Kidney epithelial cell (primary cell): ENCODE data around the gene MAST2. TPM values are rescaled to one million over a fixed set of nuclear protein-coding genes. Genes with fewer than 3 reads are reported as not detected.

Experiments used
- DNase-seq: peaks from one replicate; pipeline ENCODE4 v3.0.0-alpha.2; 2010; ENCODE audit warnings: low read depth
- H3K27me3 ChIP-seq: 2 replicates; pipeline ENCODE4 v1.6.0; 2011; ENCODE audit warnings: low read length; ENCODE audit not compliant: control insufficient read depth, insufficient read depth
- H3K36me3 ChIP-seq: 2 replicates; pipeline ENCODE4 v1.5.1; 2011; ENCODE audit warnings: low read length; ENCODE audit not compliant: control insufficient read depth, insufficient read depth
- H3K4me3 ChIP-seq: 2 replicates; pipeline ENCODE4 v1.5.1; 2011; ENCODE audit warnings: low read depth, mild to moderate bottlenecking, control low read depth, low read length
- total RNA-seq: library from RNA; depleted of rRNA; stranded (reverse); fragments of >200 nt; gene quantifications from 2 replicates; pipeline ENCODE4 v1.2.3, GENCODE V29; 2015
- TF ChIP-seq, protein P1 (sequence below): IDR thresholded peaks from 2 replicates; pipeline ENCODE4 v1.5.1; 2011; ENCODE audit warnings: mild to moderate bottlenecking, moderate library complexity, low read length, control low read depth, inconsistent platforms; ENCODE audit not compliant: insufficient read depth, poor library complexity, severe bottlenecking

Gene MAST2
- total RNA-seq, 1 donor from 2014 or later, result 26.6 TPM

DNA sequence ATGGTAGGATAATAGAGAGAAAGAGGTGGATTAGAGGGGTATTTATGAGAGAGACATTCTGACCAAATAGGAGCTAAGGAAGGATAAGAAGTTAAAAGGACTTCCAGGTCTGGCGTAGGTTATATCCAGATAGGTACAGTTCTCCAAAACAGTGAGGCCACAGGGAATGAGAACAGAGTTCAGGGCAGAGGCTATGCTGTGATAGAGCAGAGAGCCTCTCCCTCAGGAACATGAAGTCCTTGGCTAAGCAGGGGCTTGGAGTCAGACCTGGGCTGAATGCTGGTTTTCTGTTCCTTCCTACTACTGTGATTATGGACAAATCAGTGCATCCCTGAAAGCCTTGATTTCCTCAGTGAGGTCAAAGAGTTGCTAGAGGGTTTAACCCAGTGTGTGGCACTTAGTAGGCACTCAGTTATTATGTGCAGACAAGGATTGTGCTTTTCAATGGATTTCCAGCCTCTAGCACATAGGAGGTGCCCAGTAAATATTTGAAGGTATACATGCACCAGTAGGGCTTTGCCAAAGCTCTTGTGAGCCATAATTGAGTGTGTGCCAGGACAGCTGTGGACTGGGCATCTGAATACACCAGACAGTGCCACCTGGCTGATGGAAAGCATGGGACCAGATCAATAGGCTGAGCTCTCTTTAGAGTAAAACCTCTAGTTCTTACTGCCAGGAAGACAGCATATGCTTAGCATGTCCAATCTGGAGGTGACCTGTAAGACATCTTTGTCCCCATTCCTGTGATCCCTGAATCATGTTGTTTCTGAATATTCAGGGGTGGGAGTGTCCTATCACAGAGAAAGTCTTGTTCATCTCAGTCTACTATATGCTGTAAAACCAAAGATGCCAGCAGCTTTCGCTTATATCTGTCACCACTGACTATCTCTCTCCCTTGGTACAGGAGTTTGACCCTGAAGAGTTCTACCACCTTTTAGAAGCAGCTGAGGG lies 217.9 kb downstream of the MAST2 start:
- H3K27me3 ChIP-seq, result no peaks in the 10 kb centered on the region
- DNase-seq, result no peak
- H3K36me3 ChIP-seq, result peaks cover 4% of the 10 kb centered on the region
- H3K4me3 ChIP-seq, result no peak overlapping the region
- TF ChIP-seq, protein P1, sequence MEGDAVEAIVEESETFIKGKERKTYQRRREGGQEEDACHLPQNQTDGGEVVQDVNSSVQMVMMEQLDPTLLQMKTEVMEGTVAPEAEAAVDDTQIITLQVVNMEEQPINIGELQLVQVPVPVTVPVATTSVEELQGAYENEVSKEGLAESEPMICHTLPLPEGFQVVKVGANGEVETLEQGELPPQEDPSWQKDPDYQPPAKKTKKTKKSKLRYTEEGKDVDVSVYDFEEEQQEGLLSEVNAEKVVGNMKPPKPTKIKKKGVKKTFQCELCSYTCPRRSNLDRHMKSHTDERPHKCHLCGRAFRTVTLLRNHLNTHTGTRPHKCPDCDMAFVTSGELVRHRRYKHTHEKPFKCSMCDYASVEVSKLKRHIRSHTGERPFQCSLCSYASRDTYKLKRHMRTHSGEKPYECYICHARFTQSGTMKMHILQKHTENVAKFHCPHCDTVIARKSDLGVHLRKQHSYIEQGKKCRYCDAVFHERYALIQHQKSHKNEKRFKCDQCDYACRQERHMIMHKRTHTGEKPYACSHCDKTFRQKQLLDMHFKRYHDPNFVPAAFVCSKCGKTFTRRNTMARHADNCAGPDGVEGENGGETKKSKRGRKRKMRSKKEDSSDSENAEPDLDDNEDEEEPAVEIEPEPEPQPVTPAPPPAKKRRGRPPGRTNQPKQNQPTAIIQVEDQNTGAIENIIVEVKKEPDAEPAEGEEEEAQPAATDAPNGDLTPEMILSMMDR, result no peak

DNA sequence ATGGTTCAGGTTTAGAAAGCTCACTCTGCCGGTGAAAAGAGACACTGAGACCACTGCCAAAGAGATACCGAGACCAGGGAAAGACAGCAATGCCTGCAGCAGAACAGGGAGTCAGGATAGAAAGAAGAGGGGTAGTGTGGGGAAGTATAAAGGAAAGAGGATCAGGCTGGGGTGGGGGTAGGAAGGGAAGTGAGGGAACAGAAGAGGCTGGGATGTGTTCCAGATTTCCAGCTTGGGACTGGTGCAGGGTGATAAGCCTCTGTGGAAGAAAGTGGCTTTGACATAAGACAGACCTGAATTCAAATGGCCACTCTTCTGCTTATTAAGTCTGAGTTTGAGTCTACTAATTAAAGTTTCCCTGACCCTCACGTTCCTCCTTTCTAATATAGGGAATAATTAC lies 223.1 kb downstream of the MAST2 start:
- no peak overlapping the region for H3K4me3 ChIP-seq
- DNase-seq, result no peak
- no peaks in the 10 kb centered on the region for H3K27me3 ChIP-seq
- TF ChIP-seq, protein P1, result no peak
- H3K36me3 ChIP-seq, result peaks cover 4% of the 10 kb centered on the region

DNA sequence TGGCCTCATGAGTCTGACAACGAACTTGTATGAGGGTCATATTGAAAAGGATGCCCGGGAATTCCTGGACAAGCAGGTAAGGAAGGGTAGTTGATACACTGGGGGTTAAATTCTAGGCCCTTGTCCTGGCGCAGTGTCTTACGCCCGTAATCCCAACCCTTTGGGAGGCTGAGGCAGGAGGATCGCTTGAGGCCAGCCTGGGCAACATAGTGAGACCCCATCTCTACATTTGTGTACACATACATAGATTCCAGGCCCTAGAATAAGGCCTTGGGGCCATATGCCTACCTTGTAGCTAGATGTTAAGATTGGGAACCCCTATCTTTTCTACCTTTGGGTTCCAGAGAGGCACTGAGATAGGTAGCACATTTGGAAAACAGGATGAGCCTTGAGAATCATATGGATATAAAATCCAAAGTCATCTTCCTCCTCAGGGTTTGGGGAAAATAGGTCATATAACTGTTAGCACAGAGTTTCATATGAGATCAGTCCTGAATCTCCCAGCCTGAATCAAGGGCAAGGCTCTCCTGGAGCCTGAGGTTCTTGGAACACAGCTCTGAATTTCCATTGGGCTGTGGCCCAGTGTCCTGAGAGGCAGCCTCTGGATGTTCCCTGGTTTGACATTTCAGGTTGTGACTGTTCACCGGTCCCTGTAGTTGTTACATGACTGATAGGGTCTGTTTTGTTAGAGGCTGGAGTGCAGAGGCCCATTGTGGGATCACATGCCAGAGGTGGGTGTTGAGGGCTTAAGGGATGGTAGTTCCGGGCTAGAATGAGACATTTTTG lies 224.6 kb downstream of the MAST2 start:
- Histone ChIP-seq H3K27me3 (no peaks in the 10 kb centered on the region), H3K4me3 (no peak overlapping the region), H3K36me3 (peaks cover 1% of the 10 kb centered on the region)
- TF ChIP-seq, protein P1, result no peak
- DNase-seq, result no peak

DNA sequence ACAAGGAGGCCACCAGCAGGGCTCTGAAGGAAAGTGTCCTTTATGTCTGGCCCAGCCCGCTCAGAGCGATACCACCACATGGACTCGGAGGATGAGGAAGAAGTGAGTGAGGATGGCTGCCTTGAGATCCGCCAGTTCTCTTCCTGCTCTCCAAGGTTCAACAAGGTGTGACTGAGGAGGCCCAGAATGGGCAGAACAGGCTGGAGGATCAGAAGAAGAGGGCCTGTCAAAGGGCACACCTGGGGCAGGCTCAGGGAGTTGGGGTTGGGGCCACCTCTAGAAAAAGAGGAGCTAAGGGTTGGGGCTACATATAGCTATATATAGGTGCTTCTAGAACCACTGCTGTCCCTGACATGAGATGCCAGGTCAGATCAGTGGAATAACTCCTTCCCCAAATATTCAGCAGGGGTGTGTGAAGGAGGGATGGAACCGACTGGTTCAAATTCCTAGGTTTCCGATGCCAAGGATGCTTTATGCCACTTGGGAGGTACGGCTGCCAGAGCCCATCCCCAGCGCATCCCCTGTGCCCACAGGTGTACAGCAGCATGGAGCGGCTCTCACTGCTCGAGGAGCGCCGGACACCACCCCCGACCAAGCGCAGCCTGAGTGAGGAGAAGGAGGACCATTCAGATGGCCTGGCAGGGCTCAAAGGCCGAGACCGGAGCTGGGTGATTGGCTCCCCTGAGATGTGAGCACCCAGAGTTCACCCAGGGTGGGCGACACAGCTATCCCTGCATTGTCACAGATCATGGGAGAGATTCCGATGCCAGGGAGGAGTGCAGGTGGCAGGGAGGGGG lies 226.9 kb downstream of the MAST2 start:
- Histone ChIP-seq H3K36me3 (no peaks in the 10 kb centered on the region), H3K4me3 (no peak overlapping the region), H3K27me3 (no peaks in the 10 kb centered on the region)
- DNase-seq, result no peak
- TF ChIP-seq, protein P1, result no peak

DNA sequence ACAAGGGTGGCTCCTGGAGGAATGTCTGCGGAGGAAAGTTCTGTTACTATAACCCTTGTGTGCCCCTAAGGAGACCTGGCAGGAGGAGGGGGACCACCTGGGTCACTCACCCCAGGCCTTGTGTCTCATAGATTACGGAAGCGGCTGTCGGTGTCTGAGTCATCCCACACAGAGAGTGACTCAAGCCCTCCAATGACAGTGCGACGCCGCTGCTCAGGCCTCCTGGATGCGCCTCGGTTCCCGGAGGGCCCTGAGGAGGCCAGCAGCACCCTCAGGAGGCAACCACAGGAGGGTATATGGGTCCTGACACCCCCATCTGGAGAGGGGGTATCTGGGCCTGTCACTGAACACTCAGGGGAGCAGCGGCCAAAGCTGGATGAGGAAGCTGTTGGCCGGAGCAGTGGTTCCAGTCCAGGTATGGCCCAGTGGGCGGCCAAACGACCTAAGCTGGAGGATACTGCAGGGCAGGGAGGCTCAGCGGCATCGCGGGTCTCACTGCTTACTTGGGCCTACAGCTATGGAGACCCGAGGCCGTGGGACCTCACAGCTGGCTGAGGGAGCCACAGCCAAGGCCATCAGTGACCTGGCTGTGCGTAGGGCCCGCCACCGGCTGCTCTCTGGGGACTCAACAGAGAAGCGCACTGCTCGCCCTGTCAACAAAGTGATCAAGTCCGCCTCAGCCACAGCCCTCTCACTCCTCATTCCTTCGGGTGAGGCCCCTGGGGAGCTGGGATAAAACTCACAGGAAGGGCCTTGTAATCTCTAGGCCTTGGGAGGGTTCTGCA lies 227.7 kb downstream of the MAST2 start:
- no peak overlapping the region for H3K4me3 ChIP-seq
- H3K36me3 ChIP-seq, result no peaks in the 10 kb centered on the region

More for the DNA sequence above, 227.7 kb downstream of the MAST2 start:
- H3K27me3 ChIP-seq, result no peaks in the 10 kb centered on the region
- TF ChIP-seq, protein P1, result no peak
- DNase-seq, result no peak
